ENCODE data around the gene MRPS23. TPM values are rescaled to one million over a fixed set of nuclear protein-coding genes. Genes with fewer than 3 reads are reported as not detected.

Gene MRPS23
- total and polyA plus RNA-seq, 10 donors: 7.3 to 29.2 (median 23.3) TPM

- DNase-seq: no peak
- TF ChIP-seq, protein P1, sequence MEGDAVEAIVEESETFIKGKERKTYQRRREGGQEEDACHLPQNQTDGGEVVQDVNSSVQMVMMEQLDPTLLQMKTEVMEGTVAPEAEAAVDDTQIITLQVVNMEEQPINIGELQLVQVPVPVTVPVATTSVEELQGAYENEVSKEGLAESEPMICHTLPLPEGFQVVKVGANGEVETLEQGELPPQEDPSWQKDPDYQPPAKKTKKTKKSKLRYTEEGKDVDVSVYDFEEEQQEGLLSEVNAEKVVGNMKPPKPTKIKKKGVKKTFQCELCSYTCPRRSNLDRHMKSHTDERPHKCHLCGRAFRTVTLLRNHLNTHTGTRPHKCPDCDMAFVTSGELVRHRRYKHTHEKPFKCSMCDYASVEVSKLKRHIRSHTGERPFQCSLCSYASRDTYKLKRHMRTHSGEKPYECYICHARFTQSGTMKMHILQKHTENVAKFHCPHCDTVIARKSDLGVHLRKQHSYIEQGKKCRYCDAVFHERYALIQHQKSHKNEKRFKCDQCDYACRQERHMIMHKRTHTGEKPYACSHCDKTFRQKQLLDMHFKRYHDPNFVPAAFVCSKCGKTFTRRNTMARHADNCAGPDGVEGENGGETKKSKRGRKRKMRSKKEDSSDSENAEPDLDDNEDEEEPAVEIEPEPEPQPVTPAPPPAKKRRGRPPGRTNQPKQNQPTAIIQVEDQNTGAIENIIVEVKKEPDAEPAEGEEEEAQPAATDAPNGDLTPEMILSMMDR (IDR thresholded peaks at IDR 0.05 in 8 of 11, conservative IDR thresholded peaks at IDR 0.05 in 3 of 11): no peak
- TF ChIP-seq POLR2A (IDR thresholded peaks at IDR 0.05) (no peak), POLR2AphosphoS5 (IDR thresholded peaks at IDR 0.05) (no peak)
- intact Hi-C loops (cut with DNase I; ENCODE audit: low total_unique reads): no loop called here
- Histone ChIP-seq H3K9me3 (no peaks in the 10 kb centered on the region), H3K36me3 (peaks cover 0 to 34% (median 0%) of the 10 kb centered on the region in 6 donors), H3K27ac (no peak overlapping the region), H3K27me3 (replicated peaks in 1 of 7) (peaks cover 0 to 41% (median 5%) of the 10 kb centered on the region in 7 donors), H3K4me1 (peaks cover 32 to 74% (median 57%) of the 10 kb centered on the region in 6 donors), H3K4me3 (no peak overlapping the region)
- 88 to 92% (median 91%) methylated on average over 7 of the region's 7 CpGs for WGBS, 5 donors
These were observed 21.3 kb upstream of the MRPS23 start for GRCh38 chr17:57871155-57871554.

GRCh38 chr17:57870283-57870635 lies 20.4 kb upstream of the MRPS23 start:
- intact Hi-C loops (cut with DNase I; ENCODE audit: low total_unique reads): no loop called here
- Histone ChIP-seq H3K9me3 (no peaks in the 10 kb centered on the region), H3K36me3 (peaks cover 0 to 42% (median 0%) of the 10 kb centered on the region in 6 donors), H3K27ac (no peak overlapping the region), H3K27me3 (replicated peaks in 1 of 7) (peaks cover 0 to 32% (median 5%) of the 10 kb centered on the region in 7 donors), H3K4me1 (peaks cover 32 to 65% (median 51%) of the 10 kb centered on the region in 6 donors), H3K4me3 (no peak overlapping the region)
- no peak for DNase-seq
- TF ChIP-seq, protein P1 (IDR thresholded peaks at IDR 0.05 in 8 of 11, conservative IDR thresholded peaks at IDR 0.05 in 3 of 11): no peak
- TF ChIP-seq POLR2AphosphoS5 (IDR thresholded peaks at IDR 0.05) (no peak), POLR2A (IDR thresholded peaks at IDR 0.05) (no peak)

GRCh38 chr17:57869617-57870282 lies 19.9 kb upstream of the MRPS23 start:
- TF ChIP-seq POLR2A (IDR thresholded peaks at IDR 0.05) (no peak), POLR2AphosphoS5 (IDR thresholded peaks at IDR 0.05) (no peak)
- TF ChIP-seq, protein P1 (IDR thresholded peaks at IDR 0.05 in 8 of 11, conservative IDR thresholded peaks at IDR 0.05 in 3 of 11): no peak
- Histone ChIP-seq H3K27me3 (replicated peaks in 1 of 7) (peaks cover 0 to 27% (median 5%) of the 10 kb centered on the region in 7 donors), H3K4me3 (no peak overlapping the region), H3K4me1 (peaks cover 29 to 60% (median 46%) of the 10 kb centered on the region in 6 donors), H3K27ac (no peak overlapping the region), H3K9me3 (no peaks in the 10 kb centered on the region), H3K36me3 (peaks cover 0 to 42% (median 0%) of the 10 kb centered on the region in 6 donors)
- no peak for DNase-seq
- intact Hi-C loops (cut with DNase I; ENCODE audit: low total_unique reads): no loop called here
- WGBS, 5 donors: 90 to 98% (median 91%) methylated on average over 9 of the region's 9 CpGs

DNA sequence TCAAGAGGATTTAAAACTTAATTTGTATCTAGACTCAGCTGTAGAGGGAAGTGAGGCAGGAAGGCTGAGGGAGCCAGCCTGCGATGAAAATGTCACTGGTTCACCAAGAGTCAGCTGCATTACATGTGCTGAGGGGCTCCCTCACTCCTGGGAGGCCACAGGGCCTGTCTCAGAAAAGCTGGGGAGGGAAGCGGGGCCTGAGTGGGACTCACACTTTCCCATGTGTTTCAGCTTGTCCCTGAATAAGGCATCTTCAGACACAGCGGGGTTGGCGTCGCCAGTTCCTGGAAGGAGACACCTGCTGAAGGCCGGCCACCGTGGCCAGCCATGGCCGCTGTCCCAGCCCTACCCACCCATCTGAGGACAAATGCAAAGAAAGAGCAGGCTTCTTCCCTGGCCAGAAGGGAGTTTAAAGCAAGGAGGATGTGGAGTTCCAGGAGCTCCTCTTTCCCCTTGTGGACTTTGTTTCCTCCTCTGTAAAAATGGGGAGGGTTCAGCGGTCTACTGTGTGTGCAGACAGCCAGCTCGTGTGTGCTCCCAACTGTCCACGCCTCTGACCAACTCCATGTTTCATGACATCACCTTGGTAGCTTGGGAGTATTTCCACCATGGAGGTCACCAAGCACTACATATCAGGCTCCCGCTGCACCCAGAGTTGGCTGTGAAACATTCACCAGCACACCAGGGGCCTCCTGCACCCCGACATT lies 19.2 kb upstream of the MRPS23 start:
- 70 to 78% (median 75%) methylated on average over 13 of the region's 13 CpGs for WGBS, 5 donors
- peaks cover 0 to 20% (median 5%) of the 10 kb centered on the region in 7 donors for H3K27me3 ChIP-seq (replicated peaks in 1 of 7)
- no peaks in the 10 kb centered on the region for H3K9me3 ChIP-seq
- no peak for DNase-seq
- H3K4me1 ChIP-seq: peaks cover 22 to 53% (median 39%) of the 10 kb centered on the region in 6 donors
- no peak overlapping the region for H3K4me3 ChIP-seq
- peak overlapping the region in 4 of 8 donors; percentile 48 to 79 (median 72) for H3K27ac ChIP-seq
- intact Hi-C loops (cut with DNase I; ENCODE audit: low total_unique reads): no loop called here
- peaks cover 0 to 42% (median 0%) of the 10 kb centered on the region in 6 donors for H3K36me3 ChIP-seq
- TF ChIP-seq, protein P1 (IDR thresholded peaks at IDR 0.05 in 8 of 11, conservative IDR thresholded peaks at IDR 0.05 in 3 of 11): no peak
- TF ChIP-seq POLR2A (IDR thresholded peaks at IDR 0.05): no peak
- TF ChIP-seq POLR2AphosphoS5 (IDR thresholded peaks at IDR 0.05): no peak
